Hindlimb muscle (tissue), 1 donor: ENCODE results near the gene FBN2. TPM values are rescaled to one million over a fixed set of nuclear protein-coding genes. Genes with fewer than 3 reads are reported as not detected.
A peak's percentile ranks its signal among the peaks of the same experiment; 100 is the strongest.
"Not testable (repeated sequence)": the region's sequence is repeated elsewhere in the genome, so short reads cannot be mapped to it uniquely, and the experiment has no call there.

Experiments
- DNase-seq: peaks from one replicate; pipeline ENCODE4 v3.0.0-alpha.2; 2013
- polyA plus RNA-seq: library from polyadenylated mRNA; unstranded; fragments of 120-200 nt; gene quantifications from one replicate; pipeline ENCODE4 v1.2.1, GENCODE V29; 2013; ENCODE audit not compliant: insufficient read length

Gene FBN2
- polyA plus RNA-seq, 1 donor, result 37.9 TPM

- DNase-seq, result no peak
Observed at GRCh38 chr5:128424646-128425045, 113.4 kb downstream of the FBN2 start.

GRCh38 chr5:128422612-128423011 lies 115.4 kb downstream of the FBN2 start:
- no peak for DNase-seq

GRCh38 chr5:128414469-128414868 lies 123.6 kb downstream of the FBN2 start:
- DNase-seq, result no peak

GRCh38 chr5:128413356-128413755 lies 124.7 kb downstream of the FBN2 start:
- DNase-seq, result no peak

GRCh38 chr5:128412145-128412930 lies 125.7 kb downstream of the FBN2 start:
- no peak for DNase-seq

- peak; percentile 26 for DNase-seq
Observed at GRCh38 chr5:128409166-128409800, 128.8 kb downstream of the FBN2 start.

GRCh38 chr5:128408622-128409021 lies 129.4 kb downstream of the FBN2 start:
- DNase-seq, result no peak

GRCh38 chr5:128407944-128408343 lies 130.1 kb downstream of the FBN2 start:
- no peak for DNase-seq

GRCh38 chr5:128406803-128407202 lies 131.2 kb downstream of the FBN2 start:
- DNase-seq, result no peak

GRCh38 chr5:128405159-128405558 lies 132.9 kb downstream of the FBN2 start:
- no peak for DNase-seq

- no peak for DNase-seq
Observed at GRCh38 chr5:128403333-128403732, 134.7 kb downstream of the FBN2 start.

- DNase-seq, result no peak
Observed at GRCh38 chr5:128402506-128402905, 135.5 kb downstream of the FBN2 start.

GRCh38 chr5:128400766-128401165 lies 137.3 kb downstream of the FBN2 start:
- DNase-seq, result not testable (repeated sequence)

GRCh38 chr5:128399111-128399510 lies 138.9 kb downstream of the FBN2 start:
- no peak for DNase-seq

- DNase-seq, result no peak
Observed at GRCh38 chr5:128397876-128398275, 140.2 kb downstream of the FBN2 start.

- DNase-seq, result no peak
Observed at GRCh38 chr5:128395073-128395472, 143.0 kb downstream of the FBN2 start.

- no peak for DNase-seq
Observed at GRCh38 chr5:128384068-128384467, 154.0 kb downstream of the FBN2 start.

- DNase-seq, result no peak
Observed at GRCh38 chr5:128380337-128380736, 157.7 kb downstream of the FBN2 start.

GRCh38 chr5:128378632-128379031 lies 159.4 kb downstream of the FBN2 start:
- DNase-seq, result no peak

- DNase-seq, result no peak
Observed at GRCh38 chr5:128378196-128378595, 159.8 kb downstream of the FBN2 start.

GRCh38 chr5:128376577-128376976 lies 161.5 kb downstream of the FBN2 start:
- DNase-seq, result no peak

GRCh38 chr5:128366147-128366546 lies 171.9 kb downstream of the FBN2 start:
- DNase-seq, result no peak

- DNase-seq, result no peak
Observed at GRCh38 chr5:128362370-128362769, 175.7 kb downstream of the FBN2 start.

GRCh38 chr5:128358826-128359225 lies 179.2 kb downstream of the FBN2 start:
- DNase-seq, result peak; percentile 63
